GM18861 (cell line): ENCODE data around the gene SLC7A4.
"Not testable (repeated sequence)": the region's sequence is repeated elsewhere in the genome, so short reads cannot be mapped to it uniquely, and the experiment has no call there.

Experiments used
- ATAC-seq: cut with Tn5 transposase; IDR thresholded peaks from one replicate; pipeline ENCODE4 v1.9.1; 2021; ENCODE audit not compliant: unreplicated experiment

Gene SLC7A4, protein sequence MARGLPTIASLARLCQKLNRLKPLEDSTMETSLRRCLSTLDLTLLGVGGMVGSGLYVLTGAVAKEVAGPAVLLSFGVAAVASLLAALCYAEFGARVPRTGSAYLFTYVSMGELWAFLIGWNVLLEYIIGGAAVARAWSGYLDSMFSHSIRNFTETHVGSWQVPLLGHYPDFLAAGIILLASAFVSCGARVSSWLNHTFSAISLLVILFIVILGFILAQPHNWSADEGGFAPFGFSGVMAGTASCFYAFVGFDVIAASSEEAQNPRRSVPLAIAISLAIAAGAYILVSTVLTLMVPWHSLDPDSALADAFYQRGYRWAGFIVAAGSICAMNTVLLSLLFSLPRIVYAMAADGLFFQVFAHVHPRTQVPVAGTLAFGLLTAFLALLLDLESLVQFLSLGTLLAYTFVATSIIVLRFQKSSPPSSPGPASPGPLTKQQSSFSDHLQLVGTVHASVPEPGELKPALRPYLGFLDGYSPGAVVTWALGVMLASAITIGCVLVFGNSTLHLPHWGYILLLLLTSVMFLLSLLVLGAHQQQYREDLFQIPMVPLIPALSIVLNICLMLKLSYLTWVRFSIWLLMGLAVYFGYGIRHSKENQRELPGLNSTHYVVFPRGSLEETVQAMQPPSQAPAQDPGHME

DNA sequence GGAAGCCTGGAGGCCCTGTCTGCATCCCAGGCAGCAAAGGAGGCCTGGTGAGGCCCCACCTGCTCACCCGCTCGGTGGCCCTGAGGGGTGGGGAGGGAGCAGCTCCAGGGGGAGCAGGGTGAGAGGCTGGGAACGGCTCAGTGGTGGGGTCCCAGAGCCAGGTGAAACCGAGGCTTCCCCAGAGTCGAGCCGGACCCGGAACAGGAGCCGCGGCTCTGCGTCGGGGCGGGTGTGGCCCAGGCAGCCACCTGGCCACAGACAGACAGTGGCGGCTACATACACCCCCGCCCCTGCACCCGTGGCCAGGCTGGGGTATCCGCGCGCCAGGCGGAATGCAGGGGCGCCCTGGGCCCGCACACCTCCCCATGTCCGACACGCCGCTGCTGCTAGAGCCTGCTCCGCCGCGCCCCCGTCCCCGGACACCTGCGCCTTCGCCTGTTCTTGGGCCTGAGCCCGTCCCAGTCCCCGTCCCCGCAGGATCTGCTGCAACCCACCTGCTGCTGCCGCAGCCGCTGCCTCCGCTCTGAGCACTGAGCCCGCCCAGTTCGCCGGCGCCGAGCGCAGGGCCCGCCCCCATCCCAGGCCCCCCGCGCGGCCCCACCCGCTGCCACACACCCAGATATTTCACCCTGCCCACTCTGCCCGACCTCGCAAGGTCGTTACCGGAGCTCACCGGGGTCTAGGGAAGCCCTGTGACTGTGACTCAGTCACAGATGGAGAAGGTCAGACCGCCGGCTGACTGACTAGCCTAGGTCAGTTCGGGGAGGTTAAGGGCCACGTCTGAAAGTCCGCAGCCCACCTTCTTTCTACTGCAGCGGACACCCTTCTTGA, at the start of gene SLC7A4:
TSS of gene SLC7A4 (minus strand) at position 525 of the 831 bp plus-strand sequence. CDS start 749 bp downstream, outside the sequence.
- ATAC-seq = no peak

- no peak for ATAC-seq
Measured at GRCh38 chr22:21080435-21081137, 48.2 kb upstream of the SLC7A4 start.

DNA sequence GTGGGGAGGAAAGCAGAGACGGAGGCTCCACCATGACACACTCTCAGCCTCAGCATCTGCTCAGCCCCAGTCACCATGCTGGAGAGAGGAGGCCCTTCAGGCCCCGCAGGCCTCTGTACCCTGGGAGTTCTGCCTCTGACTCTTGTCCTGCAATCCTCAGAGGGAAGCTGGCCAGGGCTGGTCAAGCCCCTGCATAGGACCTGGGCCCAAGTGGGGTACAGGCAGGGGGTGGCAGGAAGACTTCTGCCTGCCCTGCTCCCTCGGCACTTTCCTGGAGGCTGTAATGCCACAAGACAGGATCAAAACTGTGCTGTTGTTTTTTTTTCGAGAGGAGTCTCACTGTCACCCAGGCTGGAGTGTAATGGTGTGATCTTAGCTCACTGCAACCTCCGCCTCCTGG, 47.1 kb upstream of the SLC7A4 start:
- ATAC-seq = no peak

- ATAC-seq = no peak
Measured at GRCh38 chr22:21078916-21079315, 46.6 kb upstream of the SLC7A4 start.

DNA sequence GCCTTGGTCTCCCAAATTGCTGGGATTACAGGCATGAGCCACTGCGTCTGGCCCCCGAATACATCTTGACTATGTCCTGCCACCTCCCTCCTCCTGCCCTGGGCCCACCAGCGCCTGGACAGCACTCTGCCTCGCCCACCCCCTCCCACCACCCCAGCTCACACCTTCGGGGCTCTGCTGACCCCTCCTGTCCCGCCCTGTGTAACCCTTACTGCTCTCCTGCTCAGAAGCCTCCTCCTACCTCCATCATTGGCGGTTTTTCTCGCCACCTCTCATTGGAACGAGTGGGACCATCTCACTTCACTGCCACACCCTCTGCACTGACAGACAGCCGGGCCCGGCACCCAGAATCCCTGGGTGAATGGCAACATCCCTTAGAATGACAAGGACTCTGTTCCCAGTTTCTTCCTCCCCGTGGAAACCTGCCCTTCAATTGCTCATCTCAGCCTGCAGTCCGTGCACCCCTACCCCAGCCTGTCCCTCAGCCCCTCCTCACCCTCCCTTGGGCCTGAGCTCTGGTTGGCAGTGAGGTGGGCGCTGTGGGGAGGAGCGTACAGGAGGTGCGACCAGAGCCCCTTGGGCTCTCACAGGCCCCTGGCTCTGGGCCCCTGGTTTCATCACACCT, 45.6 kb upstream of the SLC7A4 start:
- ATAC-seq = no peak

DNA sequence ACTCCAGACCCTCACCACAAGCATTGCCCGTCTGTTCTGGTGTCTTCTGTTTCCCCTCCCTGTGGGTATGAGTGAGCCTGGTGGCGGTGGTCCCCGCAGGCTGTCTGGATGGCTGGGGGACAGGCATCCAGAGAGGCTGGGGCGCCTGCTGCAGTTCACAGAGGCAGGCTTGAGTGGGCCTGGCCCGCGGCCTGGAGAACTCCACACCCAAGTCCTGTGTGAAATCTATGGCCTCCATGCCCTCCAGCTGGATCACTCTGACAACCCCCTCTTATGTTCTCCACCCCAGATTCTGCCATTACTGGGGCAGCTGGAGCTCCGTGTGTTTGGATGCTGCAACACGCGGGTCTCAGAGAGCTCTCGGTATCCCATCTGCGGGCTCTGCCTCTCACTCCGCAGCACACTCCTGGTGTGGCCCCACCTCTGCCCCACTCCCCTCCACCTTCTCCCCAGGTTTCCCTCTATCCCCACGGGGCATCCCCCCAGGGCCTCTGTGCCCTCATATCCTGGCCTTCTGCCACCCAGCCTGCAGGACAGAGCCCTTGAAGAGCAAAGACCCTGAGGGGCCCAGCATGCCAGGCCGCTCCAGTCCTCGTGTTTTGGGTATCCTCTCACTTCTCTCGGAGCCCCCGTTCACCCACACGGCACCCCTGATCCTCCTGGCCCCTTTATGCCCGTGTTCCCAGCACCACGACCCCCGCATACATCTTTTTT, 44.7 kb upstream of the SLC7A4 start:
- ATAC-seq = no peak

GRCh38 chr22:21075516-21076138, 43.3 kb upstream of the SLC7A4 start:
- no peak for ATAC-seq

DNA sequence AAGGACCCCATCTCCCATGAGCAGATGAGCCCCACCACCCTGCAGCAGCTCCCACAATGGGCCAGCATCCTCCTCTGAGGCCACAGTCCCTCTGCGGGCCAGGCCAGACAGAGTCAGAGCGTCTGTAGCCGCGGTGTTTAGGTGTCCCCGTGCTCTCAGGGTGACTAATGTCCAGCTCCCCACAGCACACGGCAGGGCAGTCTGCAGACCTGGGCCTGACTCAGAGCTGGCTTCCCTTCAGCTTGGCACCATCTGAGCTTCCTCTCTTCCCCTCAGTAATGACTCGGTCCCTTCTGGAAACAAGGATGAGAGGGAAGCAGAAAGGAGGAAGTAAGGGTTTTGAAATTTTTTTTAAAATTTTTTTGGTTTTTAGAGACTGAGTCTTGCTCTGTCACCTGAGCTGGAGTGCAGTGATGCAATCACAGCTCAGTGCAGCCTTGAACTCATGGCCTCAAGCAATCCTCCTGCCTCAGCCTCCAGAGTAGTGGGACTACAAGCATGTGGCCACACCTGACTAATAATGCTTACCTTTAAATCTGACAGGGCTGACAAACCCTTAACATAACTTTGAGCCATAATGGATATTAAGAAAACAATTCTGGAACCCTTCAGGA, 41.8 kb upstream of the SLC7A4 start:
- ATAC-seq = no peak

DNA sequence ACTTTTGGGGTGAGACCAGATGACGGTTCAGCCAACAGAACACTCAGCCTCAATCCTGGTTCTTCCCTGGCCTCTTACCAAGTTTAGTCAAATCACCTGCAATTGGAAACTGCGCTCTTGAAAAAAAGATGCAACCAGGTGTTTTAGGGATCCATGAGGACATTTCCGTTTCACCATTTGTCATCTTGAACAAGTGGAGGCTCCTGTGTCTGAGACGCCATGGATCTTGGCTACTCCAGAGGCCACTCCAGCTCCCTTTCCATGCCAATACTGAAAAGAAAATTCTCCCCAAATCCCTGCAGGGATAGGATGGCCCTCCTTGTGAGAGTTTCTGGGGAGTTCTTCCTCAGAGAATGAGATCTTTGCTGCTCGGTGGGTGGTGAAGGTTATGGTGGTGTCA, 41.1 kb upstream of the SLC7A4 start:
- no peak for ATAC-seq

DNA sequence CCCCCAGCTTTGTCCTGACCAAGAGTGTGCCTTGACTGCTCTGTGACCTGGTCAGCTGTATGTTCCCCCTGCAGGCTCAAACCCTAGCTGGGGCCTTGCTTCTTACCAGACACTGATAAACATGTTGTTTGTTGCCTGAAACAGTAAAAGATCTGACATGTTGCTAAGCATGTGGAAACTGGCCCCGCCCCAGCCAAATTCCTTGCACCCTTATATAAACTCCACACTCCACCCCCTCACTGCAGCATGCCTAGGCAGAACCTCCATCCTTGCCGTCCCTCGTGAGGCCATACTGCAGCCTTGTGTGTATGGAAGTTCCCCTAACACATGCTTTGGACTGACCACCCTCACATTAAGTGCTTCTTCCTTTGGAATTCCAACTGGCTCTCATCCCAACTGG, 40.7 kb upstream of the SLC7A4 start:
- ATAC-seq = no peak

DNA sequence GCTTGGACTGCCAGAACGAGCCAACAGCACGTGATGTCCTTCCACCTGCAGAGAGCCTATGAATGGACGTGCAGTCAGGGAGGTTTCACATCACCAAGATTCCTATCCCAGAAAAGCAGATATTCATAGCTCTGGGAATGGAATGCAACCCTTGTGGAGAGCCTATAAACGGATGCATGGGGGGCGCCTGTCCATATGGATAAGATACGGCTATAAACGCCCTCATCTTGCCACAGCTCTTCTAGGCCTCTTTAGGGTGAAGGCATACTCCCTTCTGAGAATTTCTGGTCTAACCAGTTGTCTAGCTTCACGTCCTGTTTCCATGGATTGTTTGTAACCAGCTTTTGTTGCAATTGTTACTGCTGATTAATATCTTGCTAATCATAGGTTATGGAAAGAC, 39.4 kb upstream of the SLC7A4 start:
- ATAC-seq = not testable (repeated sequence)

DNA sequence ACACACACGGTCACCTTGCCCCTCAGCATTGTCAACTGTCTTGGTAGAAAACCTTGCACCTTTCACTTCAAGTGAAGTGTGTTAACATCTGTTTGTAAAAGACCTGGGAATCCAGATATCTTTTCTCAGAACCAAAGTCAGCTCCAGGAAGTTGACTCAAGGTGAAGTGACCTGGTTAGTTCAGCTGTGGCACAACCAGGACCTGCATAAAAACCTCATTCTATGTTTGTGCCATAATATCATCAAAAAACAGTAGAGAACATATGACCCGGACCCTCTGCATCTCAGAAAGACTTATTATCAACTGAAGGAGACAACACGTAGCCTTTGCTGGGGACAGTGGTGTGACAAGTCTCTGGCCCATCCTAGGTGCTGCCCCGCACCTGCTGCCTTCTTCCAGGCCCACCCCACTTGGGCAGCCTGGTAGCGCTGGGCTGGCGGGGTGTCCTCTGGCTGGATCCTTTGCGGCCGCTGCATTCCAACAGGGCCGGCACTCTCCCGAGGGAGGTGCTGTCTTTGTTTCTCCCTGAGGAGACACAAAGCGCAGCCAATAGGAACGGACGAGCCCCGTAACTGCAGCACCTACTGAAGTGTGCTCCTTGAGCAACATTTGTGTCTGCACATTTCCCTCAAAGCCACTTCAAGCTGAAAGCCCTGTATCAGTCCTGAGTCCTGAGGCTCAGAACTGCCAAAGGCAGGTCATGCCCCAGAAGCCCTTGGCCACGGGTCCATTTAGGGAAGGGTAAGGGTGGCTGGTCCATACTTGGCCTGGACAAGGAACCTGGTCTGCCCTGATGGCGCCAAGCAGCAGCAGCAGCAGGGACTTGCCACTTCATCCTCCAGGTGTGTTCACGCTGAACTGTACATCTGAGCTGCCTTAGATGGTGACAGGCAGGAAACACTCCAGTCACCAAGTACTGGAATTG, 38.6 kb upstream of the SLC7A4 start:
- ATAC-seq = no peak

- ATAC-seq = no peak
Measured at GRCh38 chr22:21069375-21069774, 37.0 kb upstream of the SLC7A4 start.

- no peak for ATAC-seq
Measured at GRCh38 chr22:21068681-21069276, 36.4 kb upstream of the SLC7A4 start.

DNA sequence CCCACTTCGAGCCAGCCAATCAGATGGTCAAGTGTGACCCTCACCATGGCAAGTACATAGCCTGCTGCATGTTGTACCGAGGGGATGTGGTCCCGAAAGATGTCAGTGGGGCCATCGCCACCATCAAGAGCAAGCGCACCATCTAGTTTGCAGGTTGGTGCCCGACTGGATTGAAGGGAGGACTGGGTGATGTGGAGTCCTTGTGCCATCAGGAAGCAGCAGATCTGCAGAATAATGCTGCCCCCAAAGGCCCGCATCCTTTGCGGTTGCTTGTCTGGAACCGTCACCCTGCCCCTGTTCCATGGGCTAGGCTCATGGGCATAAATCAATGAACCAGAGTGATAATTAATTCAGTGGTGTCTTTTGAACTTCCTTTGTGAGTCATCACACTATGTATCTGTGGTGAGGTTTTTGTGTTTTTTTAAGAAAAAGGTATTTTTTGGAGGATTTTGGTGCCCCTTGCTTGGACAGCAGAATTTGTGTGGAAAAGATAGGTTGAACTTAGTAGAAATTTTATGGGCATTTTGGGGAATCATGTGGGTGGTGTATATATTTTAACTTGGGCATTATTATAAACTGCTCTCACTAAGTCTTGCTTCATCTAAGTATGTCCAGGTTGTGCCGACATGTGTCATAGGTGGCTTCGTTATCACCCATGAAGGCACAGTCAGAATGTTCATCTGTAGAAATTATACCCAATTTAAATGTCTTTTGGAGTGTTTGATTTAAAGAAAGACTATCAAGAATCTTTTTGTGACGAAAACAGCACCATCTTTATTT, 35.7 kb upstream of the SLC7A4 start:
- no peak for ATAC-seq

DNA sequence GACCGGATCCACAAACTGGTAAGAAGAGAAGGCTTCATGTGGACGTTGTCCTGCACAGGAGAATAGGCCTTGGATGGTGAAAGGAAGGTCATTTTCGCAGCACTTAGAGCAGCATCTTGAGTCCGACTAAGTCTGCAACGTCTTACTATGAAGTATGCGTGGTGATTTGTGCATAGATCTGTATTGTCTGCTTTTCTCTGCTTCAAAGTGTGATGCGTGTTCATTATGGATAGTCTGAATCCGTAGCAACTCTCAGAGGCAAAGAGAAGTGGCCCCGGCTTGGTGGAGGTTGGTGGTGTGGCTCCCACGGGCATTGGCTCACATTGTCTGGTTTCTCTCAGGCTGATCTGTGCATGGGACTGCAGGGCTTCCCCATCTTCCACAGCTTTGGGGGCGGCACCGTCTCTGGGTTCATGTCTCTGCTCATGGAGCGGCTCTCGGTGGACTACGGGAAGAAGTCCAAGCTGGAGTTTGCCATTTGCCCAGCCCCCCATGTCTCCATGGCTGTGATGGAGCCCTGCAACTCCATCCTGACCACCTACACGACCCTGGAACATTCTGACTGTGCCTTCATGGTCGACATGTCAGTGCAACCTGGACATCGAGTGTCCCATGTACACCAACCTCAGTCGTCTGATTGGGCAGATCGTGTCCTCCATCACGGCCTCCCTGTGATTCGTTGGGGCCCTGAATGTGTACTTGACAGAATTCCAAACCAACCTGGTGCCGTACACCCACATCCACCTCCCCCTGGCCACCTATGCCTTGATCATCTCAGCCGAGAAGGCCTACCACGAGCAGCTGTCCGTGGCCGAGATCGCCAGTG, 34.9 kb upstream of the SLC7A4 start:
- ATAC-seq = no peak
